ENCODE measurements around the gene LRRFIP1. TPM values are rescaled to one million over a fixed set of nuclear protein-coding genes. Genes with fewer than 3 reads are reported as not detected.
"Not testable (repeated sequence)": the region's sequence is repeated elsewhere in the genome, so short reads cannot be mapped to it uniquely, and the experiment has no call there.

LRRFIP1 gene
- total RNA-seq, 1 experiment from 2014 or later = 35.1 TPM

DNA sequence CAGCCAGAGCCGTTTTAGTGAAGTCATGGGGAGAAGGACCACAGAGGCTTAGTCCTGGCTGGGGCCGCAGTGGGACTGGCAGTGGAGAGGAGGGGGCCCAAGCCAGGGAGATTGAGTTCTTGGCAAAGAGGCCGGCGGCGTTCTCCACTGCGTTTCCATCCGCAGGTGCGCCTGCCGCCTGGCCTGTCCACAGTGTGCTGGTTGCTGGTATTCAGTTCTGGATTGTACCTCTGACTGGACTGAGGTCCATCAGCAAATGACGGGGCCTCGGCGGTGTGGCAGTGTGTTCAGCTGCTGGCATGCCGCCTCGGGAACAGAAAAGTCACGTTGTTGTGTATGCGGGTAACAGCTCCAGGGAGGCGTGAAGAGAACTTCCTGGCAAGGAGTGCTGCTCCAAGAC is 36.8 kb downstream of the LRRFIP1 start:
- DNase-seq (ENCODE audit: low read depth) = no peak

DNA sequence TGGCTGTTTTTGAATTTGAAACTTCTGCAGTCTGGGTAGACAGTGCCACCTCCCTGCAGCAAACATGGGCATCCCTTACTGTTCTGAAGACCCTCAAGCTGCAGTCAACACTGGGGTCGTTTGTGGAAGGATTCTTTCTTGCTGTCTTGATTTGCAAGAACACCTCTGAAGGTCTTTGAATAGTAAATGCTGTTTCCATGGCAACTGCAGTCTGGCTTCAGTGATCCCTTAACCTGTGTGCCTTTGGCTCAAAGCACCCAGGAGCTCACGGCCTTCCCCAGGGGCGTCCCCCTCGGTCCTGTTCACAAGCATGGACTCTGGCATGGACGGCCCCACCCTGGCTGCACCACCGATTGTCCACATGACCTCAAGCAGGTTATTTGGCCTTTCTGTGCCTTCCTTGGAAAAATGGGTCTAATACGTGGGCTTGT is 38.3 kb downstream of the LRRFIP1 start:
- no peak for DNase-seq (ENCODE audit: low read depth)

DNA sequence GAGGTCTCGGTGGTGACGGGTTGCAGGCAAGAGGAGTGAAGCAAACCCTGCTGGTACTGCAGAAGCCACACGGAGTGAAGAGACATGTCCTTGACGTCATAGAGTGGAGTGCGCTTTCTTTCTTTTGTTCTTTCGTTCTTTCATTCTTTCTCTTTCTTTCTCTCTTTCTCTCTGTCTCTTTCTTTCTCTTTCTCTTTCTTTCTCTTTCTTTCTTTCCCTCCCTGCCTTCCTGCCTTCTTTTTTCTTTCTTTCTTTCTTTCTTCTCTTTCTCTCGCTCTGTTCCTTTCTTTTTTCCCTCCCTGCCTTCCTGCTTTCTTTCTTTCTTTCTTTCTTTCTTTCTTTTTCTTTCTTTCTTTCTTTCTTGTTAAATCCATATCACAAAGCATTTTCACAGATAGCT is 39.2 kb downstream of the LRRFIP1 start:
- no peak for DNase-seq (ENCODE audit: low read depth)

DNA sequence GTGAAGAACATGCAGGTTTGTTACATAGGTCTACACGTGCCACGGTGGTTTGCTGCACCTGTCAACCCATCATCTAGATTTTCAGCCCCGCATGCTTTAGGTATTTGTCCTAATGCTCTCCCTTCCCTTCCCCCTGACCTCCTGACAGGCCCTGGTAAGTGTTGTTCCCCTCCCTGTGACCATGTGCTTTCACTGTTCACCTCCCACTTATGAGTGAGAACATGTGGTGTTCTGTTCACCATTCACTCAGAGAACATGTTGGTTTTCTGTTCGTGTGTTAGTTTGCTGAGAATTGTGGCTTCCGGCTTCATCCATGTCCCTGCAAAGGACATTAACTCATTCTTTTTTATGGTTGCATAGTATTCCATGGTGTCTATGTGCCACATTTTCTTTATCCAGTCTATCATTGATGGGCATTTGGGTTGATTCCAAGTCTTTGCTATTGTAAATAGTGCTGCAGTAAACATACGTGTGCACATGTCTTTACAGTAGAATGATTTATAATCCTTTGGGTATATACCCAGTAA is 39.7 kb downstream of the LRRFIP1 start:
- DNase-seq (ENCODE audit: low read depth) = not testable (repeated sequence)

DNA sequence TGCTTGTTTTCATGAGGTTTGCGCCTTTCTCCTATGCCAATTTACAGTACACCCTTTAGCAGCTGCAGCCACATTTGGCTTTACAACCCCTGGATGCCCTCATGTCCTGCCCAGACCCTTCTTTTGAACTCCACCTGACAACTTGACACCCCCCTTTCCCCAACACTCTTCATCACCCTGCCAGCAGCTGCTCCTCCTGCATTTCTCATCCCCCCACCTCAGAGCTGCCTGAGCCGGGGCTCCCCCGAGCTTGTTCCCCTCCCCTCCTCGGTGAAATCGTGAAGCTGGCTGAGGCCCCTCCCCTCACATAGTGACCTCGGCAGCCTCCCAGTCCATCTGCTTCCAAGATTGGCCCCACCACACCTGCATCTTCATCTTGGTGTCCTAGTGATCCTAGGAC is 40.5 kb downstream of the LRRFIP1 start:
- DNase-seq (ENCODE audit: low read depth) = no peak

DNA sequence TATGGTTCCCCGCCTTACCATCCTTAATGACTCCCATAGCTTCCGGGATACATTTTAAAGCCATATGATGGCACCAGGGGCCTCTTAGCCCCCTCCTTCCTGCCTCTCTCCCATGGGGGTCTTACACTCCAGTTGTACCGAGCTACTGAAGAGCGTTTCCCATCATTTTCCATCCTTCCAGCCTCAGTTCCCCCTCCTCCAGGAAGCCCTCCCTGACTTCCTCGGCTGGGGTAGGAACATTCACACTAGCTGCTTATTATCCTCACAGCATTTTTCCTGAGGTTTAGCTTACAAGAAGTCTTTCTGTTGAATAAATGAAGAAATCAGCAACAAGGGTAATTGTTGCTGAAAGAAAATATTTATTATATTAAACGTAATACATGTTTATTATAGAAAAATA is 41.1 kb downstream of the LRRFIP1 start:
- no peak for DNase-seq (ENCODE audit: low read depth)

DNA sequence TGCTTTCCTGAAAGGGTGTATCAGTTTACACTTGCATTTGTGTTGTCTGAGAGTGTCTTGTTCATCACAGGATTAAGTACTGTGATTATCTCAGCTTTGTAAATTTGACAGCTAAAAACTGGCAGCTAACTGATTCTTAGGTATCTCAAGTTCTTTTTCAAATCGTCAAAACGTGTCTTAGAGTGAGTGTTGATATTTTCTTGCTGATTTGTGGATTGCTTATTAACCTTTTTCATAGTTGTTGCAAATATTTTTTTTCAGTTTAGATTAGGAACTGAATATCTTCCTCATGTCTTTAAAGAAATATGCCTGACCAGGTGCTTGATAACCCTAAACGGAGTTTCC is 41.9 kb downstream of the LRRFIP1 start:
- no peak for DNase-seq (ENCODE audit: low read depth)

DNA sequence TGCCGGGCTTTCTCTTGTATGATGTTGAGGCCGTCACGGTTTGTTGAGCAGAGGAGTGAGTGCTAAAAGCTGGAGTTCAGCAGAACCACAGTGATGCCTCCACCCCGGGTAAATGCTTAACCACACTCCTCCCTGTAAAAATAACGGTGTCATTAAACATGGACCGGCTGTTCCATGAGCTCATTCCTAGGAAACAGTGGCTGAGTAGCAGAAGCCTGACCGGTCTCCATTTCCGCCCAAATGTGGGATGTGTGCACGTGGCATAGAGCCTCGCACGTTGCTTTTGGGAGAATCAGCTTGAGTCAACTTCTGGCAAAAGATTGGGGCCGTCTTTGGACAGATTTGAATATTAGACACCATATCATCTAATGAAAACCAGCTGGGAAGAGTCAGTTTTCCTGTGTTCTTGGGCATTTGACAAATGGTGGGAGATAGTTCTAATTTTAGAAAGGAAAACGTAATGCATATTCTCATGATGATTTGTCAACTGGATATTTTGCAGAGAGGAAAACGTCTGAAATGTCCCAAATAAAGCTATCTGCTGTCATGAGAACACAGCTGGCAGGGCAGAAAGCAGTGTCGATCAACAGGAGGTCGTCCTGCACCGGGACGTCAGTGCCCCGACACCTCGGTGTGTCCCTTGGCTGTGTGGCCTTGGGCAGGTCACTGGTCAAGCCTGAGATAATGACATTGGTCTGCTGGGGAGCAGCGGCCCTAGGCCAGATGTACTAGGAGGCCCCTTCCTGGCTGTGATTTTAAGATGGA is 42.4 kb downstream of the LRRFIP1 start:
- DNase-seq (ENCODE audit: low read depth) = peak; percentile 92

DNA sequence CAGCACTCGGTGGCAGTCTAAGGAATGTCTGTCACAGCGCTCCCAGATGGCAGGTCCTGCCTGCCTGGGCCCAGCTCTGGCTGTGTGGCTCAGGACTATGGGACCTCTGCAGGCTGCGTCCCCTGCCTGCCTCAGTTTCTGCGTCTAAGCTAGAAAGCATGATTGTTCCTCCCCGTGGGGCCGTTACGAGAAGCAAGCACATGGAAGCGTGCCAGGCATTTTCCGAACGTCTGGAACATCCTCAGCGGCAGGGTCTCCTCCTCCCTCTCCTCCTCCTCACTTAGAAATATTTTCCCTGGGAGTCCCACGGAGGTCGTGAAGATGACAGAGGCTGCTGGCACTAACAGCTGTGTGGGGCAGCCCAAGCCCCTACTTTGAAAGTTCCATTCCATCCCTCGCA is 43.3 kb downstream of the LRRFIP1 start:
- DNase-seq (ENCODE audit: low read depth) = no peak

DNA sequence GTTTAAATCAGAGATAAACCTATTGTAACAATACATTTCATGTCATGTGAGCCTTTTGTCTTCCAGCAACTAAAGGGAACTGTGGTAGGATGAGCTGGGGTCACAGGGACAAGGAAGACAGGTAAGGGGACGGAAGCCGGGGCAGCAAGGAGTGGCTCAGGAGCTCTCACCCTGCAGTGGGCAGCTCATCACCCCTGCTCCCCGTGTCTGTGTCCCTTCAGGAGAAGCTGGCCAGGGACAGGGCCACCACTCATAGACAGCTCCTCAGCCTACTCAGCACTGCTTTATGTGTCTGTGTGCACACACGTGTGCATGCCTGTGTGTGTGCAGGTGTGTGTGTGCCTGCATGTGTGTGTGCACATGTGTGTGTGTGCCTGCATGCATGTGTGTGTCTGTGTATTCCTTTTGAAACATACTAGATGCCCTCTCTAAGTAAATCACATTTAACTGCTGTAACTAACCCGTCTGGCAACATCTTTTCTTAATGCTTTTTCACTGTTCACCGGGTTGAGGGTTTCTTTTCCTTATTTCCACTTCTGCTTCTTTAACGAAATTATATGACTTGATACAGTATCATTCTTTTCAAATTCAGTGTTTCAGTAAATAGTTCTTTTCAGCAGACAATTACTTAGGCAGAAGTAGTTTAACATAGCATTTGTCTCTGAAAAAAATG is 44.2 kb downstream of the LRRFIP1 start:
- no peak for DNase-seq (ENCODE audit: low read depth)

DNA sequence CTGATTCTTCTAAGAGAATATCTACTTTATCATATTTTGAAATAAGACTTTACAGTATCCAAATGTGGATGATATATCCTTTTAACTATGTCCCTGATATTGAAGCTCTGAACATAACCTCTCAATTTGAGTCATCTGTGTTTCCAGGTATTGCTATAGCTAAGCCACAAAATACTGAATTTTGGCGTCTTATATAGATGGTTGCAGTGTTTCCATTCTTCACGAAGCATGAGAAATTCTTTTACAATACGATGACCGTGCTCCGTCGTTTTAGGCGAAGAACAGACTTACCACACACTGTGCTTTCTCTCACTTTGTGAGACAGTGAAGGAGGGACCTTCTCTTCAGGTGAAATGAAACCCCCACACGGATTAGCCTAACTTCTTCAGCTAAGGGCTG is 45.3 kb downstream of the LRRFIP1 start:
- DNase-seq (ENCODE audit: low read depth) = no peak

DNA sequence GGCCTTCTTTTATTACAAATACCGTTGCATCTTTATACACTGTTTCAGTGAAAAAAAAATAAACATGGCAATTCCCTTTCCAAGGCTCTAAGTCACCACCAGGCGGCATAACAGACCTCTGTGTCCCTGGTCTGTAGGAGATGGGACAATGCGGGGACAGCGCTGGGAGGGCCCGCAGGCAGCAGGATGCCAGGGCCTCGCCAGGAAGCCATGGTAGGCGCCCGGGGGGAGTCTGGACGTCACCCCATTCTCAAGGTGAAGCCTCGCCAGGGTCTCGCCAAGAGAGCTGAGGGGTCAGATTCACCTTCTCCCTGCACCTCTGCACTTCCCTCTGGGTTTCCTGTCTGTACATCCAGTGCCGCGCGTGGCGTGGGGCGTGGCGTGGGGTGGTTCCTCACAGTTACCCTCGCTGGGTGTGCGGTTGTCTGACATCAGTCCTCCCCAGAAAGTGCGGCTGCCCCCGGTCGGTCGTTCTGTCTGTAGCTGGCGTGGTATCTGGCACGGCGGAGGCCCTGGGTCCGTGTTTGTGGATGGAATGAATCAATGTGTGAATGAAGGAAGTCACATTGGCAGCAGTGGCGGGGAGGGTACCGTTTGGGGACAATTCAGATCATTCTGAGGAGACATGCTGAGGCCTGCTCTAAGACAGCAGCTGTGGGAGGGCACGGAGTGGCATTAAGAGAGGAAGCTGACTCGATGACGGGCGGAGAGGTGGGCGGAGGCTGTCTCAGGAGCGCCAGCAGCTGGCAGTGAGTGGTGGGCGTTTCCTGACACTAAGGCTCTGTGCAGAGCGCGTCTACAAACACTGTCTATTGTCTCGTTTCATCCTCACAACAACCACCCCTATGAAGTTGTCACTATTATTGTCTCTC is 46.0 kb downstream of the LRRFIP1 start:
- peak; percentile 79 for DNase-seq (ENCODE audit: low read depth)

DNA sequence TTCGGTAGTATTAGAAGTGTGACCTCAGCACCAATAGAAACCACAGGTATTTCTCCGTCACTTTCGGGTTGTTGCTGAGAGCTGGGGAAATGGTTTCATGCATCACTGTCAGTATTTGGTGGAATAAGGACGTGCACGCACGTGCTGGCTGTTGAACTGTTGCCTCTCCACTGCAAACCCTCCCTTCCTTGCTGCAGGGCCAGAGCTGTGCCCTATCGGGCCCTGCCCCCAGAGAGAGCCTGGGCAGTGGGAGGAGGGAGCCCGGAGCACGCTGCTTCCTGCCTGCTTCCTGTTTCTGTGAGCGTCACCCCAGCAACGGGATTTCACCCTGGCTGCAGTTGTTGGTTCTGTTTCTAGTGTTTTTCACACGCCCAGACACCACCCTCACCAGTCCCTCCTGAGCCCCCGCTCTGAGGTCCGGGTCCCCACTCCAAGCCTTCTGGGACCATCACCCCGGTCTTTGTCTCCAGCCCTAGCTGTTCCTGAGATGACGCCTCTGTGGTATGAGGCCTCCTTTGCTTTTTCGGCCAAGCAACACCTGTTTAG is 47.4 kb downstream of the LRRFIP1 start:
- DNase-seq (ENCODE audit: low read depth) = peak; percentile 79

DNA sequence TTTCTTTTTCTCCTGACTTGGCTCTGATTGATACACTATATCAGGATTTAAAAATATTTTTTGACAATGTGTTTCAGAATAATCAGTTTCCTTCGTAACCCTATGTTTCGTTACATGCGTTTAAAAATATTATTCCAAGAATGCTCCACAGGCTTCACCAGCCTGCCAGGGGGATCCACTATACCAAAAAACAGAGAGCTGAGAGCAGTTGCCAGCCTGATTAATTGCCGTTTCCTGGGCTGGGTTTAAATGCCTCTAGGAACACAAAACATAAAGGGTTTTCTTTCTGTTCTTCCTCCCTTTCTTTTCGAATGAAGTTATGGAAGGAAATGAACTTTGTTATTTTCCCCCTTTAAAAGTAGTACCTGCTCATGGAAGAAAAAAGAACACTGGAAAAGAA is 47.9 kb downstream of the LRRFIP1 start:
- DNase-seq (ENCODE audit: low read depth) = no peak

DNA sequence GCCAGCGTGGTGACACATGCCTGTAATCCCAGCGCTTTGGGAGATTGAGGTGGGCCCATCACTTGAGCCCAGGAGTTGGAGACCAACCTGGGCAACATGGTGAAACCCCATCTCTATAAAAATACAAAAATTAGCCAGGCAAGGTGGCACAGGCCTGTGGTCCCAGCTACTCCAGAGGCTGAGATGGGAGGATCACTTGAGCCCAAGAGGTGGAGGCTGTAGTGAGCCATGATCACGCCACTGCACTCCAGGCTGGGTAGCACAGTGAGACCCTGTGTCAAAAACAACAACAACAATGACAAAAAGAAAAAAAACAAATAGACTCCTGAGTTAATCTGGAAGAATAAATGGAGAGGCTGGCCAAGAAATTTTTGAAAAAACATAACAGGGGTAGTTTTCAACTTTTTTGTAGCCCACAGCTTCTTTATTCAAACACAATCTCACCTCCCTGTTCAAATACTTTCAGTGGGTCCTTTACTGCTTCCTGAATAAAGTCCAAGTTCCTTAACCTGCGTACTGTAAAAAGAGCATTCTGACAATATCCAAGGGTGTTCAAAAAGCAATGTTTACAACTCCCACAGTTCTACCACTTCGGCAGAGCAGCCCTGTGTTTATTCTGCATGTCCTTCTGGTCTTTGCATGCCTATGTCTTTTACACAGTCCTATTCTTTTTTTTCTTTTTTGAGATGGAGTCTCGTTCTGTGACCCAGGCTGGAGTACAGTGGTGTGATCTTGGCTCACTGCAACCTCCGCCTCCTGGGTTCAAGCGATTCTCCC is 53.5 kb downstream of the LRRFIP1 start:
- no peak for DNase-seq (ENCODE audit: low read depth)

DNA sequence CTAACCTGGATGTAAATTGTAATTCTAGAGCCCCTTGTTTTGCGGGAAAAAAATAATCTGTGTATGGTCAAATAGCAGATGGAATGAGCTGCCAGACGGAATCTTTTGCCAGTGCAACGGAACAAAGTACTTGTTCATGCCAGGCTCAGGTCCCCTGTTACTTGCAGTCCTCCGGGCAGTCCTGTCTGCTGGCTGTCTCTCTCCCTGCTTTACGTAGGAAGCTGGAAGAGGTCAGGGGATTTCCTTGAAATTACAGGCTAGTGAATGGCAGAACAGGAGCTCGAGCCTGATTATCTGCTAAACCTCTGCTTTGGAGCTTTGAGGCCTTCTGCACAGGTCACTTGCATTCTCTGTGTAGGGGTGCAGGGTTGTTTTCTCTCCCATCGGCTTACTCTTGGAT is 54.8 kb downstream of the LRRFIP1 start:
- DNase-seq (ENCODE audit: low read depth) = no peak

DNA sequence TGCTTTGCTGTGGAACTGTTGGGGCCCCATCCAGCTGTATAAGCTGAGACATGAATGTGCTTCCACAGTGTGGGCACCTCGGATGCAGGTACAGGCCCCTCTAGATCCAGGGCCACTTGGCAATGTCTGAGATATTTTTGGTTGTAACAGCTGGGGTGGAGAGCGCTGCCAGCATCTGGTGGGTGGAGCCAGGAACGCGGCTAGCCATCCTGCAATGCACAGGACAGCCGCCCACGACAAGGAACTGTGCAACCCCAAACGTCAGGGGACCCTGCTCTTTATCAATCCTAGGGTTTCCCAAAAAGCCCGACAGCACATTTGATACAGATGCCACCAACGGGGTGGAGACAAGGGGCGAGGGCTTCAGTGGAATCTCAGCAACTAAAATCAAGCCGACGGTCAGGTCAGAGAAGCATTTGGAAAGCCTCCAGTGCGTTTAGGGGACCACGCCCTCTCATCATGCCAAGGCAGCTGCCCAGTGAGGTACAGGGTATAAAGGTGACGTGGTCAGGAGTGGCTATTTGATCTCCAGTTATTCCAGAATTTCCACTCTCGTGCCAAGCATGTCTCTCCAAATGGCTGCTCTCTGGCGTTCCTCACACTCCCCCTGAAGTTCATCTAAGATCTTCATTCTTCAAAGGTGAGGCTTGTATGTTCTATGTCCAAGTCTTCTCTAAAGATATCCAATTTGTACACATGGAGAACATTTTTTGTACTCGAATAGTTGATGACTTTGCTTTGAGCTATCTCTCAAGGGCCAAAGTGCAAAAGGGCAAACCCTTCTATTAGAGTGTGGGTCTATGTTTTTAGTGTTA is 55.7 kb downstream of the LRRFIP1 start:
- no peak for DNase-seq (ENCODE audit: low read depth)

DNA sequence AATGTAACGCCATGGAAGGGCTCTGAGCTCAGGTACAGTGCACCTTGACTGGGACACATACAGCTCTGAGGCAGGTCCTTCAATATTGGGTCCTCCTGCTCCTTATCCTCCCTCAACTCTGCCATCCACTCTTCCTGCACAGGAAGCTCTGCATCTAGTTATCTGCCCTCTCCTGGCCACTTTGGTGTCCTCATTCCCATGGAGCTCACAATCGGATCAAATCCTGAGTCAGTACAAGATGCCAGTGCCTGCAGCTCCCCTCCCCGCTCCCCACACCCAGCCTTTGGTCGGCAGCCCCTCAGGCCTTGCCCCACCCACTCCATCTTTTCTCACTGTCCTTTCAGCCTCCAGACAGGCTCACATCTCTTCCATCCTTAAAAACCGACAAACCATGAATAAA is 58.0 kb downstream of the LRRFIP1 start:
- no peak for DNase-seq (ENCODE audit: low read depth)

DNA sequence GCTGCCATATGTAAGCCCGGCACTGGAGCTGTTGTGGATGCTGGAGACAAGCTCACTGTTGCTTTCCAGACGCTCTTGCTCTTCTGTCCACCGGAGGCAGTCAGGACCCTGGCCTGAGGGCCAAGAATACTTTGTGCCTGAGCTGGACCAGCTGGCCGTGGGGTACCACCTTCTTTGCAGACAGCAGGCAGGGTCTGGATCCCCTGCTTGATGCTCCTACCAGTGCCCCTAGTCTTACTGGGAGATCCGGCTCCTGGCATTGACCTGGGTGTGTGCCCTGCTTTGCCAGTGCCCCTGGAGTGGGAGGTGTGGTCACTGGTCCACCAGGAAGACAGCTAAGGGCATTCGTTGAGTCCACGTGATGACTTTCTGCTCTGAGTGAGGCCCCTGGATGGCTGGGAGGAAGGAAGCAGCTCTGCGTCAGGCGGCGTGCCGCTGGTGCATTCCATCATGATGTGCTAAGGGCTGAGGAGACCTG is 59.3 kb downstream of the LRRFIP1 start:
- no peak for DNase-seq (ENCODE audit: low read depth)

DNA sequence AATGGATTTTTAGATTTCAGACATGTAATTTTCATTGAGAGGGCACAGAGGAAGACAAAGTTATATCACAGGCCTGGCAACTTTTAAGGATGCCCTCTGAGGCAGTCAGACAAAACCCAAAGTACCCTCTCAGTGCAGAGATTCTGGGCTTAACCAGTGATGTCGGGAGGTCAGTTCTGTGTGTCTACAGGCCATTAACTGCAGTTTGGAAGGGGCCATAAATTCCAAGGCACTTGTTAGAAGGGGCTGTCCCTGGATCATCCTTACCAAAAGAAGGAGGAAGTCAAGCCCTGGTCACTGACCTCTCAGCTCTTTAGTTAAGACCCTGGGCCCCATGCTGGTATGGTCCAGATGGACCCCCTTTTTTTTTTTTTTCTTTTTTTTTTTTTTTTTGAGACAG is 60.7 kb downstream of the LRRFIP1 start:
- no peak for DNase-seq (ENCODE audit: low read depth)
